Stomach (tissue), 9 donors: ENCODE data around the gene NBPF20. TPM values are rescaled to one million over a fixed set of nuclear protein-coding genes. Genes with fewer than 3 reads are reported as not detected.
A peak's percentile ranks its signal among the peaks of the same experiment; 100 is the strongest.
"Not testable (repeated sequence)": the region's sequence is repeated elsewhere in the genome, so short reads cannot be mapped to it uniquely, and the experiment has no call there.

Source experiments
- DNase-seq, 2 donors: peaks; one replicate each; pipeline versions ENCODE4 v3.0.0 to v3.0.0-alpha.2; 2013 to 2019
- H3K27ac ChIP-seq, 5 donors: fragments of 200-600 bp in 4 of 5; sonication (generic) in 4 of 5; one replicate each; pipeline ENCODE4 v1.5.1; 2013 to 2019; ENCODE audit warnings: mild to moderate bottlenecking in 1 of 5, moderate library complexity in 1 of 5
- H3K27me3 ChIP-seq, 3 donors: fragments of 200-600 bp; sonication (generic); one replicate each; pipeline ENCODE4 v1.5.1; 2017 to 2019; ENCODE audit warnings: mixed run types in 1 of 3
- H3K36me3 ChIP-seq, 4 donors: fragments of 200-600 bp; sonication (generic); 1 replicate in 3 of 4; 2 replicates in 1 of 4; pipeline ENCODE4 v1.5.1; 2016 to 2019
- H3K4me1 ChIP-seq, 4 donors: fragments of 200-600 bp; sonication (generic); one replicate each; pipeline ENCODE4 v1.5.1; 2016 to 2019
- H3K4me3 ChIP-seq, 4 donors: fragments of 200-600 bp; sonication (generic) in 3 of 4; one replicate each; pipeline ENCODE4 v1.5.1; 2016 to 2019; ENCODE audit warnings: mild to moderate bottlenecking in 1 of 4
- H3K9me3 ChIP-seq, 4 donors: fragments of 200-600 bp; sonication (generic); one replicate each; pipeline ENCODE4 v1.5.1; 2016 to 2019
- WGBS, 5 donors: extraction: QIAGEN DNeasy Blood & Tissue Kit in 3 of 5; methylation state at CpG; one replicate each; pipeline versions ENCODE4 v1.1.5 to v1.1.7; 2013 to 2018; 5-methylcytosine and 5-hydroxymethylcytosine counted together
- intact Hi-C: fragments of 100-400 bp; cut with DNase I; formaldehyde crosslinking; loops from one replicate; pipeline ENCODE4 v1.15.1; 2023; ENCODE audit warnings: low total_unique reads
- polyA plus RNA-seq, 3 donors: library from polyadenylated mRNA; stranded (reverse); fragments of 200-250 nt; gene quantifications; one replicate each; pipeline ENCODE4 v1.2.3, GENCODE V29; 2013
- small RNA-seq, 4 donors: library from RNA; depleted of rRNA; stranded (forward); fragments of <200 nt; gene quantifications; one replicate each; pipeline ENCODE3, GENCODE V24; 2016
- total RNA-seq, 5 donors: library from RNA; depleted of rRNA; stranded (reverse); fragments of >200 nt; gene quantifications; one replicate each; pipeline versions ENCODE4 v1.1.0 to v1.2.3, GENCODE V29; 2014 to 2016
- donor health status: healthy with polysubstance abuse.
- donor health status: Bipolar disorder and iron deficiency.
- donor health status: healthy.

NBPF20 gene
- total and polyA plus RNA-seq, 8 donors, result 0.45 to 12.1 (median 1.7) TPM

- H3K4me1 ChIP-seq, result peaks cover 4 to 21% (median 19%) of the 10 kb centered on the region in 4 donors
- peaks cover 0 to 63% (median 31%) of the 10 kb centered on the region in 3 donors for H3K27me3 ChIP-seq
- H3K36me3 ChIP-seq, H3K4me3 ChIP-seq, intact Hi-C loops, DNase-seq, H3K27ac ChIP-seq: not testable (repeated sequence)
- 86 to 100% (median 93%) methylated on average over 1 of the region's 1 CpG for WGBS, 5 donors
- peaks cover 0 to 16% (median 13%) of the 10 kb centered on the region in 4 donors for H3K9me3 ChIP-seq
Measured at GRCh38 chr1:145429329-145429728, 3.9 kb upstream of the NBPF20 start.

- H3K36me3 ChIP-seq, intact Hi-C loops: not testable (repeated sequence)
- Histone ChIP-seq H3K4me3 (peak overlapping the region; percentile 58 to 74 (median 70)), H3K9me3 (peaks cover 0 to 16% (median 12%) of the 10 kb centered on the region in 4 donors), H3K4me1 (peaks cover 4 to 14% (median 13%) of the 10 kb centered on the region in 4 donors), H3K27me3 (peaks cover 0 to 36% (median 26%) of the 10 kb centered on the region in 3 donors), H3K27ac (peak overlapping the region in 3 of 5 donors; percentile 67 to 78 (median 76))
- WGBS, 5 donors, result 1 to 3% (median 1%) methylated on average over 7 to 42 of the region's 59 CpGs
- DNase-seq, result peak in 1 of 2 donors; percentile 28
Measured at GRCh38 chr1:145424612-145425435, 579 bp downstream of the NBPF20 start.

- intact Hi-C loops, H3K9me3 ChIP-seq, H3K27me3 ChIP-seq, H3K4me3 ChIP-seq, H3K4me1 ChIP-seq, H3K36me3 ChIP-seq, DNase-seq, H3K27ac ChIP-seq: not testable (repeated sequence)
- 64 to 79% (median 67%) methylated on average over 3 to 8 of the region's 8 CpGs for WGBS, 5 donors
Measured at GRCh38 chr1:145415149-145415548, 10.3 kb downstream of the NBPF20 start.

- H3K36me3 ChIP-seq, H3K4me3 ChIP-seq, H3K9me3 ChIP-seq, H3K27me3 ChIP-seq, H3K27ac ChIP-seq, intact Hi-C loops, DNase-seq, H3K4me1 ChIP-seq: not testable (repeated sequence)
- WGBS, 5 donors, result 93 to 96% (median 95%) methylated on average over 13 to 14 of the region's 14 CpGs
Measured at GRCh38 chr1:145407266-145407665, 18.1 kb downstream of the NBPF20 start.

GRCh38 chr1:145404949-145405348 lies 20.5 kb downstream of the NBPF20 start:
- intact Hi-C loops, H3K27me3 ChIP-seq: not testable (repeated sequence)
- 33 to 49% (median 43%) methylated on average over 4 to 6 of the region's 7 CpGs for WGBS, 5 donors

GRCh38 chr1:145400701-145401100 lies 24.7 kb downstream of the NBPF20 start:
- H3K27me3 ChIP-seq, H3K9me3 ChIP-seq, H3K36me3 ChIP-seq, H3K4me3 ChIP-seq, intact Hi-C loops, H3K4me1 ChIP-seq, H3K27ac ChIP-seq, DNase-seq: not testable (repeated sequence)
- 92 to 98% (median 96%) methylated on average over 5 to 6 of the region's 6 CpGs for WGBS, 5 donors

More at GRCh38 chr1:145404949-145405348, 20.5 kb downstream of the NBPF20 start:
- H3K27ac ChIP-seq, DNase-seq, H3K4me3 ChIP-seq, H3K4me1 ChIP-seq, H3K36me3 ChIP-seq, H3K9me3 ChIP-seq: not testable (repeated sequence)

Small RNAs within 50 kb of the gene (small RNA-seq; reads per million reads assigned to genes)
- gene RF00003, result 0 to 0.10 (median 0) reads per million in 4 donors

Other genes with a start within 250 kb of the NBPF20 start
- gene PPIAL4D, start 183.4 kb downstream of the NBPF20 start, total RNA-seq, result not detected
- not detected for gene PPIAL4D, start 183.4 kb downstream of the NBPF20 start, polyA plus RNA-seq
- 10 to 100 TPM in 4 of 5 donors, 1 to 10 TPM in 1; 5.8 to 60.6 (median 20.3) TPM for gene GPR89A, start 182.4 kb upstream of the NBPF20 start, total RNA-seq
- 10 to 100 TPM in 1 of 3 donors, 1 to 10 TPM in 2; 7.2 to 11.9 (median 9.1) TPM for gene GPR89A, start 182.4 kb upstream of the NBPF20 start, polyA plus RNA-seq